ENCODE results near the gene FOXJ3.

DNA sequence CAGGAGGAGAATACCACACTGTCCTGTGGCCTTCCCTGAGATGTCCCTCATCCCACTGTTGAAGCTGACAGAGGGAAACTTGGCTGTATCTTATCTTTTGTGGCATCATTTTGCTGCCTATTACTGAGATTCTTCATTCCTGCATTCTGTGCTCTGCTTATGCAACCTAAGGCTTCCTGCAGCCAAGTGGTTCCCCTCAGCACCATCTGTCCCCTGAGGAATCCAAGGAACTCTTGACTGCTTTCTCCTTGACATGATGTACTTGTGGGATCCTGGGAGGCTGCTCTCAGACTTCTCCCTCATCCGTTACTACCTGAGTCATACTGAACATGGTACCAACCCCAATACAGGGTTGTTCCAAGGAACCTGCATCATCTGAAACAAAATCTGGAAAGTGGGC lies 24.4 kb upstream of the FOXJ3 start:
- TF ChIP-seq, protein P1, sequence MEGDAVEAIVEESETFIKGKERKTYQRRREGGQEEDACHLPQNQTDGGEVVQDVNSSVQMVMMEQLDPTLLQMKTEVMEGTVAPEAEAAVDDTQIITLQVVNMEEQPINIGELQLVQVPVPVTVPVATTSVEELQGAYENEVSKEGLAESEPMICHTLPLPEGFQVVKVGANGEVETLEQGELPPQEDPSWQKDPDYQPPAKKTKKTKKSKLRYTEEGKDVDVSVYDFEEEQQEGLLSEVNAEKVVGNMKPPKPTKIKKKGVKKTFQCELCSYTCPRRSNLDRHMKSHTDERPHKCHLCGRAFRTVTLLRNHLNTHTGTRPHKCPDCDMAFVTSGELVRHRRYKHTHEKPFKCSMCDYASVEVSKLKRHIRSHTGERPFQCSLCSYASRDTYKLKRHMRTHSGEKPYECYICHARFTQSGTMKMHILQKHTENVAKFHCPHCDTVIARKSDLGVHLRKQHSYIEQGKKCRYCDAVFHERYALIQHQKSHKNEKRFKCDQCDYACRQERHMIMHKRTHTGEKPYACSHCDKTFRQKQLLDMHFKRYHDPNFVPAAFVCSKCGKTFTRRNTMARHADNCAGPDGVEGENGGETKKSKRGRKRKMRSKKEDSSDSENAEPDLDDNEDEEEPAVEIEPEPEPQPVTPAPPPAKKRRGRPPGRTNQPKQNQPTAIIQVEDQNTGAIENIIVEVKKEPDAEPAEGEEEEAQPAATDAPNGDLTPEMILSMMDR (IDR thresholded peaks at IDR 0.05): no peak
- TF ChIP-seq EP300 (IDR thresholded peaks at IDR 0.05): no peak
